ENCODE measurements around the gene ANKRD1.
"Not testable (repeated sequence)": the region's sequence is repeated elsewhere in the genome, so short reads cannot be mapped to it uniquely, and the experiment has no call there.

Gene ANKRD1

GRCh38 chr10:90920986-90921666 is at the start of gene ANKRD1:
Gene ANKRD1, minus strand, starts transcription at chr10:90921087. Its CDS starts 60 bp downstream, at chr10:90921027.
- no peak for DNase-seq (ENCODE audit: low read depth)

GRCh38 chr10:90969947-90970673 is 49.2 kb upstream of the ANKRD1 start:
- DNase-seq (ENCODE audit: low read depth), result no peak

GRCh38 chr10:90969121-90969534 is 48.2 kb upstream of the ANKRD1 start:
- no peak for DNase-seq (ENCODE audit: low read depth)

- no peak for DNase-seq (ENCODE audit: low read depth)
These were observed 47.6 kb upstream of the ANKRD1 start for GRCh38 chr10:90968328-90969081.

GRCh38 chr10:90967865-90968264 is 47.0 kb upstream of the ANKRD1 start:
- DNase-seq (ENCODE audit: low read depth), result no peak

GRCh38 chr10:90966146-90966545 is 45.3 kb upstream of the ANKRD1 start:
- no peak for DNase-seq (ENCODE audit: low read depth)

- no peak for DNase-seq (ENCODE audit: low read depth)
These were observed 44.8 kb upstream of the ANKRD1 start for GRCh38 chr10:90965720-90966119.

- no peak for DNase-seq (ENCODE audit: low read depth)
These were observed 44.0 kb upstream of the ANKRD1 start for GRCh38 chr10:90964781-90965465.

GRCh38 chr10:90963331-90963730 is 42.4 kb upstream of the ANKRD1 start:
- DNase-seq (ENCODE audit: low read depth), result no peak

- no peak for DNase-seq (ENCODE audit: low read depth)
These were observed 39.5 kb upstream of the ANKRD1 start for GRCh38 chr10:90960355-90960814.

- no peak for DNase-seq (ENCODE audit: low read depth)
These were observed 38.9 kb upstream of the ANKRD1 start for GRCh38 chr10:90959826-90960225.

- DNase-seq (ENCODE audit: low read depth), result no peak
These were observed 37.9 kb upstream of the ANKRD1 start for GRCh38 chr10:90958781-90959180.

- no peak for DNase-seq (ENCODE audit: low read depth)
These were observed 26.4 kb upstream of the ANKRD1 start for GRCh38 chr10:90947030-90947960.

GRCh38 chr10:90945491-90946070 is 24.7 kb upstream of the ANKRD1 start:
- DNase-seq (ENCODE audit: low read depth), result no peak

GRCh38 chr10:90944749-90945148 is 23.9 kb upstream of the ANKRD1 start:
- no peak for DNase-seq (ENCODE audit: low read depth)

GRCh38 chr10:90942980-90943379 is 22.1 kb upstream of the ANKRD1 start:
- DNase-seq (ENCODE audit: low read depth), result not testable (repeated sequence)

- DNase-seq (ENCODE audit: low read depth), result no peak
These were observed 18.8 kb upstream of the ANKRD1 start for GRCh38 chr10:90939648-90940047.

GRCh38 chr10:90939116-90939515 is 18.2 kb upstream of the ANKRD1 start:
- no peak for DNase-seq (ENCODE audit: low read depth)

GRCh38 chr10:90937645-90938258 is 16.9 kb upstream of the ANKRD1 start:
- no peak for DNase-seq (ENCODE audit: low read depth)

- DNase-seq (ENCODE audit: low read depth), result no peak
These were observed 15.4 kb upstream of the ANKRD1 start for GRCh38 chr10:90936276-90936659.
